Tibial nerve (tissue), 4 donors: ENCODE measurements around the gene NRDE2. TPM values are rescaled to one million over a fixed set of nuclear protein-coding genes. Genes with fewer than 3 reads are reported as not detected.

Experiments used
- DNase-seq, 2 donors: peaks; one replicate each; pipeline ENCODE4 v3.0.0-alpha.2; 2019; ENCODE audit warnings: low spot score in 2 of 2
- H3K27ac ChIP-seq, 4 donors: fragments of 200-600 bp; sonication (generic) in 3 of 4; one replicate each; pipeline ENCODE4 v1.5.1; 2017 to 2019; ENCODE audit warnings: mild to moderate bottlenecking in 1 of 4
- H3K27me3 ChIP-seq, 2 donors: fragments of 200-600 bp; sonication (generic) in 1 of 2; one replicate each; pipeline versions ENCODE4 v1.5.1 to v1.6.0; 2017 to 2019
- H3K36me3 ChIP-seq, 3 donors: fragments of 200-600 bp; sonication (generic); one replicate each; pipeline ENCODE4 v1.5.1; 2018 to 2019
- H3K4me1 ChIP-seq, 4 donors: fragments of 200-600 bp; sonication (generic) in 3 of 4; one replicate each; pipeline ENCODE4 v1.5.1; 2017 to 2019
- H3K4me3 ChIP-seq, 4 donors: fragments of 200-600 bp; sonication (generic) in 3 of 4; one replicate each; pipeline ENCODE4 v1.5.1; 2017 to 2019; ENCODE audit warnings: mild to moderate bottlenecking in 1 of 4, moderate library complexity in 1 of 4
- H3K9me3 ChIP-seq, 4 donors: fragments of 200-600 bp; sonication (generic) in 3 of 4; one replicate each; pipeline ENCODE4 v1.5.1; 2017 to 2019
- EP300 ChIP-seq, 2 donors: sonication (generic); formaldehyde crosslinking; IDR thresholded peaks; one replicate each; pipeline ENCODE4 v1.6.1; 2017; ENCODE audit warnings: antibody characterized with exemption in 2 of 2, mild to moderate bottlenecking in 1 of 2
- POLR2A ChIP-seq, 2 donors: fragments of 450-650 bp; IDR thresholded peaks; one replicate each; pipeline ENCODE4 v1.6.1; 2017; ENCODE audit warnings: antibody characterized with exemption in 2 of 2, mild to moderate bottlenecking in 2 of 2, moderate library complexity in 2 of 2
- WGBS, 2 donors: methylation state at CpG; one replicate each; pipeline ENCODE4 v1.1.5; 2018; 5-methylcytosine and 5-hydroxymethylcytosine counted together
- total RNA-seq, 4 donors: library from RNA; depleted of rRNA; stranded (reverse); fragments of >200 nt; gene quantifications; one replicate each; pipeline ENCODE4 v1.1.0, GENCODE V29; 2016
- TF ChIP-seq, protein P1 (sequence below), 5 experiments: fragments of 200-600 bp in 3 of 5; fragments of 450-650 bp in 2 of 5; sonication (generic) in 3 of 5; IDR thresholded peaks; one replicate each; pipeline ENCODE4 v1.5.1; 2016 to 2019; ENCODE audit warnings: antibody characterized with exemption in 5 of 5, mild to moderate bottlenecking in 3 of 5, moderate library complexity in 2 of 5

The NRDE2 gene
- total RNA-seq, 4 donors from 2014 or later: 15.7 to 18.9 (median 17.2) TPM

DNA sequence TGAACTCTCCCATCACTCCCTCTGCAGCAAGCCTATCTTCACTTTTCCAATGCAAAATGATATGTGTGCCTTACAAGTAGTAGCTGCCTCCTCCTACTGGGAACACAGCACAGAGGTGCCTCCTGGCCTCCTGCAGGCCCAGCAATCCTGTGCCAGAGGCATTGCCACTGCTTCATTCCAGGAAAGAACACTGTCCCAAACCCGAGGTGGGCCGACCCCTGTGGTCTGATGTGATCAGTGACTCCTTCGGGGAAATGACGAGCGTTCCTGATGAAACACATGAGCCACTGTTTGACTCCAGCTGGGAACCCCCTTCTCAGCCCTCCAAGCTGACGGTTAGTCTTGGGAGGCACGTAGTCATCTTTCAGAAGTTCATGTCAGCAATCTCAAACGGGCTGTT, 55.9 kb downstream of the NRDE2 start:
- Histone ChIP-seq H3K4me1 (peaks cover 0 to 43% (median 2%) of the 10 kb centered on the region in 4 donors), H3K9me3 (no peaks in the 10 kb centered on the region), H3K27ac (peak overlapping the region in 2 of 4 donors; percentile 44 to 82), H3K27me3 (no peaks in the 10 kb centered on the region), H3K36me3 (peaks cover 2 to 78% (median 13%) of the 10 kb centered on the region in 3 donors), H3K4me3 (no peak overlapping the region)
- WGBS, 2 donors: 54 to 56% methylated on average over 8 of the region's 8 CpGs
- no peak for DNase-seq
- TF ChIP-seq, protein P1, sequence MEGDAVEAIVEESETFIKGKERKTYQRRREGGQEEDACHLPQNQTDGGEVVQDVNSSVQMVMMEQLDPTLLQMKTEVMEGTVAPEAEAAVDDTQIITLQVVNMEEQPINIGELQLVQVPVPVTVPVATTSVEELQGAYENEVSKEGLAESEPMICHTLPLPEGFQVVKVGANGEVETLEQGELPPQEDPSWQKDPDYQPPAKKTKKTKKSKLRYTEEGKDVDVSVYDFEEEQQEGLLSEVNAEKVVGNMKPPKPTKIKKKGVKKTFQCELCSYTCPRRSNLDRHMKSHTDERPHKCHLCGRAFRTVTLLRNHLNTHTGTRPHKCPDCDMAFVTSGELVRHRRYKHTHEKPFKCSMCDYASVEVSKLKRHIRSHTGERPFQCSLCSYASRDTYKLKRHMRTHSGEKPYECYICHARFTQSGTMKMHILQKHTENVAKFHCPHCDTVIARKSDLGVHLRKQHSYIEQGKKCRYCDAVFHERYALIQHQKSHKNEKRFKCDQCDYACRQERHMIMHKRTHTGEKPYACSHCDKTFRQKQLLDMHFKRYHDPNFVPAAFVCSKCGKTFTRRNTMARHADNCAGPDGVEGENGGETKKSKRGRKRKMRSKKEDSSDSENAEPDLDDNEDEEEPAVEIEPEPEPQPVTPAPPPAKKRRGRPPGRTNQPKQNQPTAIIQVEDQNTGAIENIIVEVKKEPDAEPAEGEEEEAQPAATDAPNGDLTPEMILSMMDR (IDR thresholded peaks at IDR 0.05): no peak
- TF ChIP-seq POLR2A (IDR thresholded peaks at IDR 0.05): no peak
- no peak for TF ChIP-seq EP300 (IDR thresholded peaks at IDR 0.05)

DNA sequence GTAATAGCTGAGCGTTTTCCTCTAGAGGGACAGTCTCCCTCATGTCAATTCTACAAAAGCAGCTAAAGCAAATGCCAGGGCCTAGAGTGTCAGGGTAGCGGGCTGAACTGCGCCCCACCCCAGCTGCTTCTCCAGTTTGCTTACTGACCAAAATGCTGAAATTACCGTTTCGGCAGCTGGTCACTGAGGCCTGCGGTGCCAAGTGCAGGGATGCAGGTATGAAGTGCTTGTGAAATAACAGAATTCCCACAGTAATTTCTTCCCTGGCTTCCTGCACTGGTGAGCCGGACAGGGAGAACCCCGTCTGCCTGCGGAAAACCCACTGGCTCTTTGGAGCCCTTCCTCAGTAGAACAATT, 56.3 kb downstream of the NRDE2 start:
- no peak for DNase-seq
- Histone ChIP-seq H3K4me3 (no peak overlapping the region), H3K9me3 (no peaks in the 10 kb centered on the region), H3K36me3 (peaks cover 5 to 78% (median 17%) of the 10 kb centered on the region in 3 donors), H3K27ac (peak overlapping the region in 2 of 4 donors; percentile 44 to 82), H3K27me3 (no peaks in the 10 kb centered on the region), H3K4me1 (peaks cover 0 to 43% (median 2%) of the 10 kb centered on the region in 4 donors)
- TF ChIP-seq POLR2A (IDR thresholded peaks at IDR 0.05): no peak
- TF ChIP-seq EP300 (IDR thresholded peaks at IDR 0.05): no peak
- TF ChIP-seq, protein P1 (IDR thresholded peaks at IDR 0.05): no peak
- WGBS, 2 donors: 78 to 82% methylated on average over 8 to 9 of the region's 9 CpGs

DNA sequence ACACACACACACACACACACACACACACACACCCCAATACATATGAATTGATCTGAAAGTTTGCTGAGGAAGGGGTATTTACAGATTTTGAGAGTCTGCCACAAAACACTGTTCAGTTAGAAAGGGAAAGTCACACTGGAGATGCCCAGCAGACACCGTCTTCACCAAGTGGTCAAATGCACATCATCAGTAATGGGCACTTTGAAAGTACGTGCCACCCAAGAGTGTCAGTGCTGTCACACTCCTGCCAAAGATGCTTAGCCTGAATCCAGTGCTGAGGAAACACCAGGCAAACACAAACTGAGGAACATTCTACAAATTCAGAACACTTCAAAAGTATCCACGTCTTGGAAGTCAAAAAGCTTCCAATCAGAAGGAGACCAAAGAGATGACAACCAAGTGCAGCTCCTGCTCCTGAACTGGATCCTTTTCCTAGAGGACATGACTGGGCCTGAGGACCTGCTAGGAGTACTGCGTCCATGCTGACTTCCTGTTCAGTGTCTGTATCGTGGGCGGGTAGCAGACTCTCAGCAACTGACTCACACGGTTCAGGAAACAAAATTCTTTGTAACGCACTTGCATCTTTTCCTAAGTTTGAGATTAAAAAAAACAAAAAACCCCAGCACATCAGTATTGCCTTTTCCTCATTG, 56.8 kb downstream of the NRDE2 start:
- Histone ChIP-seq H3K27ac (peak overlapping the region in 2 of 4 donors; percentile 44 to 82), H3K36me3 (peaks cover 5 to 78% (median 22%) of the 10 kb centered on the region in 3 donors), H3K4me1 (peaks cover 0 to 43% (median 2%) of the 10 kb centered on the region in 4 donors), H3K9me3 (no peaks in the 10 kb centered on the region), H3K27me3 (no peaks in the 10 kb centered on the region), H3K4me3 (no peak overlapping the region)
- DNase-seq: no peak
- 47 to 54% methylated on average over 8 of the region's 8 CpGs for WGBS, 2 donors
- TF ChIP-seq POLR2A (IDR thresholded peaks at IDR 0.05): no peak
- TF ChIP-seq, protein P1 (IDR thresholded peaks at IDR 0.05): no peak
- TF ChIP-seq EP300 (IDR thresholded peaks at IDR 0.05): no peak

DNA sequence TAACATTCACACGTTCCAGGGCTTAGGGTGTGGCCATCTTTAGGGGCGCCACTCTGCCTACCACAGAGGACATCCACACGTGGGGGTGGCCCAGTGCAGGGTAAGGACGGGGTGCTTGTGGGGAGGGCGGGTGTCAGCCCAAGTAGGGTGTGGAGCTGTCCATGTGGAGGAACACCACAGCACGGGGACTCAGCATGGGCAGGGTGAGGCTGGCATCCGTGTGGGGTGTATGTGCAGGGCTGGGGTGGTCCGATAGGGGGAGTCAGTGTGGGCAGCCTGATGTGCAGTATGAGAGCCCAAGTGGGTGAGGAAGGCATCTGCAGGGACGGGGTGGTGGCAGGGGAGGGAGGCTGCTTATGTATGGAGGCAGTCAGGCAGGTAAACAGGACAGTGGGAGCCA, 57.7 kb downstream of the NRDE2 start:
- H3K4me3 ChIP-seq: no peak overlapping the region
- DNase-seq: no peak
- no peaks in the 10 kb centered on the region for H3K9me3 ChIP-seq
- H3K36me3 ChIP-seq: peaks cover 5 to 78% (median 27%) of the 10 kb centered on the region in 3 donors
- H3K27me3 ChIP-seq: no peaks in the 10 kb centered on the region
- TF ChIP-seq EP300 (IDR thresholded peaks at IDR 0.05) (no peak), POLR2A (IDR thresholded peaks at IDR 0.05) (no peak)
- TF ChIP-seq, protein P1 (IDR thresholded peaks at IDR 0.05): no peak
- WGBS, 2 donors: 46 to 62% methylated on average over 9 of the region's 9 CpGs
- H3K27ac ChIP-seq: peak overlapping the region in 2 of 4 donors; percentile 44 to 72
- H3K4me1 ChIP-seq: peaks cover 0 to 43% (median 2%) of the 10 kb centered on the region in 4 donors

DNA sequence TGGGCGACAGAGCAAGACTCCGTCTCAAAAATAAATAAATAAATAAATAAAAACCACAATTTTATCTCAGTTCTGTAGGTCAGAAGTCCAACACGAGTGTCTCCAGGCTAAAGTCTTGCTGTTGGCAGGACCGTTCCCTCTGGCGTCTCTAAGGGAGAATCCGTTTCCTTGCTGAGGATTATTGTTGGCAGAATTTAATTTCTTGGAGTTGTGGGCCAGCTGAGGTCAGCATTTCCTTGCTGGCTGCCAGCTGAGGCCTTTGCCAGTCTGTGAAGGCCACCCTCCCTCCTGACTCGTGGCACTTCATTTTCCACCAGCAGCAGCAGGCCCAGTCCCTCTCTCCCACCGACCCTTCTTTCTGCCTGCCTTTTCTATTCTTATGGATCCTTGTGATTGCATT, 58.2 kb downstream of the NRDE2 start:
- peak overlapping the region in 2 of 4 donors; percentile 44 to 72 for H3K27ac ChIP-seq
- no peaks in the 10 kb centered on the region for H3K27me3 ChIP-seq
- peaks cover 5 to 78% (median 27%) of the 10 kb centered on the region in 3 donors for H3K36me3 ChIP-seq
- no peaks in the 10 kb centered on the region for H3K9me3 ChIP-seq
- 22 to 26% methylated on average over 8 of the region's 8 CpGs for WGBS, 2 donors
- no peak overlapping the region for H3K4me3 ChIP-seq
- no peak for DNase-seq
- TF ChIP-seq EP300 (IDR thresholded peaks at IDR 0.05) (no peak), POLR2A (IDR thresholded peaks at IDR 0.05) (no peak)
- TF ChIP-seq, protein P1 (IDR thresholded peaks at IDR 0.05): no peak
- peaks cover 0 to 43% (median 2%) of the 10 kb centered on the region in 4 donors for H3K4me1 ChIP-seq
